SKM-1 treated with dmso at 0.1 percent for 144 hours (cell line): ENCODE data around the gene SGCG.
"Not testable (repeated sequence)": the region's sequence is repeated elsewhere in the genome, so short reads cannot be mapped to it uniquely, and the experiment has no call there.

Experiments used
- DNase-seq: peaks from one replicate; lab custom pipeline; 2025; ENCODE audit not compliant: unreplicated experiment; lab: John Stamatoyannopoulos, UW

SGCG gene

GRCh38 chr13:23205807-23206206 lies 25.0 kb downstream of the SGCG start:
- DNase-seq, result no peak

GRCh38 chr13:23212671-23213070 lies 31.9 kb downstream of the SGCG start:
- DNase-seq, result no peak

- no peak for DNase-seq
Observed at GRCh38 chr13:23231241-23231640, 50.5 kb downstream of the SGCG start.

GRCh38 chr13:23235994-23236393 lies 55.2 kb downstream of the SGCG start:
- no peak for DNase-seq

DNA sequence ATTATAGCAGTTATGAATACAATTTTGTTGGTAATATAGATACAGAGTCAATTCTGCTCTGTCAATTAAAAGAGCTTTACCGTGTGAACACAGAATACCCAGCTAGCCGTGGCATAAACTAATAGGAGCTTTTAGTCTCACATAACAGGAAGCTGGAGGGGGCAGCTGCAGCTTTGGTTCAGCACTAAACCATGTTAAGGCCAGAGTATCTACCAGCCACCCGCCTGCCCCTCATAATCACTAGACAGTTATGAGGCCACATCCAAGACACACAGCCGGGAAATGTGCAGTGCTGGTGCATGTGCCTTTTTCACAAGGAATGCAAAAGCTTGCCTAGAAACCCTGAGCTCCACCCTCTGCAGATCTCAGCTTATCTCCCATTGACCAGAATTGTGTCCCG lies 62.3 kb downstream of the SGCG start:
- no peak for DNase-seq

- not testable (repeated sequence) for DNase-seq
Observed at GRCh38 chr13:23248410-23248809, 67.6 kb downstream of the SGCG start.

GRCh38 chr13:23254506-23254905 lies 73.7 kb downstream of the SGCG start:
- no peak for DNase-seq

DNA sequence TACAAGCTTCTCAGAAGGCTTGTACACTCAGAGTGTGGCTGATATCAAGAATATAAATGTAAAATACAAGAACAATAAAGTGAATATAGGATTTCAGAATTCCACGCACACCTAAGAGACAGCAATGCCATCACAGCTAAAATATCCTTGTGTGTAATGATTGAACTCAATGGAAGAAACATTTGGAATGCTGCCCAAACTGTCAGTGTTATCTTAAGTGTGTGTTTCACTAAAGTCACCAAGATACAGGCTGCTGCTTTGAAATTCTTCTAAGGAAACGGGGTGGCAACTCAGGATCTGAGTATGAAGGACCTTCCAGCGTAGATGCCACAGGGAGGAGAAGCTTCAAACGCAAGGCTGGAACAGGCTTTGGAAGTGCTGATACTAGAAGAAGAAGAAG lies 86.8 kb downstream of the SGCG start:
- DNase-seq, result no peak

DNA sequence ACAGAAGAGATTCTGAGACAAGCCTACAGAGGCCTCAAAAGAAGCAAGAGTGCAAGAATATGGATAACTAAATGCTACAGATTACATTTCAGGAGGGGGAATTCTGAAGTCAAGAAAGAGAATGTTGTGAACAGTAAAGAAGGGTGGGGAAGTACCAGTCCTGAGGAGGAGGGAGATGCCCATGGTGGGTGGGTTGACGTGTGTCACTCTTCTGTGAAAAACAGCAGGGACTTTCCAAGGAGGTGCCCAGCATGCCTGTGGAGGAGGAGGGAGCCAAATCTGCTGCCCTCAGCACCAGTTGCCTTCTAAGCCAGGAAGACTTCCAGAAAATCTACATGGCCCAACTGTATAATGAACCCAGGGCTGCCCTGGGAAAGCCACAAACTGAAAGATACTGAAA lies 87.7 kb downstream of the SGCG start:
- DNase-seq, result no peak

GRCh38 chr13:23271331-23271730 lies 90.6 kb downstream of the SGCG start:
- no peak for DNase-seq

DNA sequence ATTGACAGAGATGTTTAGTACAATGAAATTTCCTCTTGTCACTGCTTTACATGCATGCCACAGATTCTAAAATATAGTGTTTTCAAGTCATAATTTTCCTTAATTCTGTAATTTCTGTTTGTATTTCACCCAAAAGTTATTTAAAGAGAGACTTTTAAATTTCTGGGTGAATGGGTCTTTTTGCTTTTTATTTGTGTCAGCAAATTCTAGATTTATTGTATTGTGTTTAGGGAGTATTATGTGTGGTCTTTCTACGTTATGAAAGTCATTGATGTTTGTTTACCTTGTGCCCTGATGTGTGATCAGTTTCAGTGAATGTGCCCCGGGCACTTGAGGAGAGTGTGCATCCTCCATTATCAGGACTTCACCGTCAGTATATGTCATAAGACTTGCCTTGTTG lies 92.7 kb downstream of the SGCG start:
- no peak for DNase-seq

GRCh38 chr13:23279321-23279720 lies 98.5 kb downstream of the SGCG start:
- DNase-seq, result no peak

DNA sequence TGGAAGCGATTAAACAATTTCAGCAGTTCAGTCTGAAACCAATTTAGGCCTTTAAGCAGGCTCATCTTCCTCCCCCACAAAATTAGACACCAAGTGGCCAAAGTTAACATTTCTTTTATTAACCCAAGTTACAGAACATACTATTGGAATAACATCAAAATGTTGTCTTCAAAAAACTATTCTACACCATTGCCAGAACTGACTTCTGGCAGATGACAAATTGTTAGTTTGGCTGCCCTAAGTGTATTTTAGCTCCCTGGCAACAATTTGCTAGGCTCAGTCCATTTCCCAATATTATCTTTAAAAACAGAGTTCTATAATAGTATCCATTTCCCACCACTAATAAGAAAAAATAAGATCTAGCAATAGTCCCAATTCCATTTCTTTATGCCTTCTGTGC lies 107.8 kb downstream of the SGCG start:
- DNase-seq, result no peak

DNA sequence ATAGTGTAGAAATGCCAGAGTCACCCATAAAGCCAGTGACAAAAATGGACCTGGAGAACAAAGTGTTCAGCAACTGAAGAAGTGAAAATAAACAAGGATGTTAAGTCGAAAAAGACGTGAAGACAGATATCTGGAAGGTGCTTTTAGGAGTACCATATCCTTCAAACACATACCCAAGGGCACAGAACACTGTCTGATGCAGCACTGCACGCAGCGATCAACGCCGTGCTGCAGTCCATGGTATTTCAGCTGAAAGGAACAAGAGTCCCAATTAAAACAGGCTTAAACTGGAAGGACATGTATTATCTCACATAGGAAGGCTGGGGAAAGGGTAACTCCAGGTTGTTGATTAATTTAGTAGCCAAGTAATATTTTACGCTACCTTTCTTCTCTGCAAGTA lies 108.2 kb downstream of the SGCG start:
- no peak for DNase-seq

GRCh38 chr13:23289917-23290357 lies 109.2 kb downstream of the SGCG start:
- DNase-seq, result no peak

GRCh38 chr13:23292586-23292985 lies 111.8 kb downstream of the SGCG start:
- DNase-seq, result no peak

- DNase-seq, result not testable (repeated sequence)
Observed at GRCh38 chr13:23314837-23315236, 134.1 kb downstream of the SGCG start.

DNA sequence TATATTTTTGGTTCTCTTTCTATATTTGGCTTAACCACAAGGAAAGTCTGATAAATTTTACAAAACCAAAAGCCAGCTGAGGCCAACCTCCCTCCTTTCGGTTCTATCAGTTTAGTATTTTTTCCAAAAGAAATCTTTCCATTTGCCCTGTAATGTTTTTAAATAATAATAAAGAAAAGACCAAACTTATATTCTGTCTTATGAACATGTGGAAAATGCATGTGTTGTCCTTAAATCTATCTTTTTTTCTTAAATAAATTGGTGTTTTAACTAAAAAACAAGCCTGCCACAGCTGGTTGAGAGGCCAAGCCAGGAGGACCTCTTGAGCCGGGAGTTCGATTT lies 139.1 kb downstream of the SGCG start:
- DNase-seq, result no peak

- no peak for DNase-seq
Observed at GRCh38 chr13:23320926-23321534, 140.3 kb downstream of the SGCG start.

DNA sequence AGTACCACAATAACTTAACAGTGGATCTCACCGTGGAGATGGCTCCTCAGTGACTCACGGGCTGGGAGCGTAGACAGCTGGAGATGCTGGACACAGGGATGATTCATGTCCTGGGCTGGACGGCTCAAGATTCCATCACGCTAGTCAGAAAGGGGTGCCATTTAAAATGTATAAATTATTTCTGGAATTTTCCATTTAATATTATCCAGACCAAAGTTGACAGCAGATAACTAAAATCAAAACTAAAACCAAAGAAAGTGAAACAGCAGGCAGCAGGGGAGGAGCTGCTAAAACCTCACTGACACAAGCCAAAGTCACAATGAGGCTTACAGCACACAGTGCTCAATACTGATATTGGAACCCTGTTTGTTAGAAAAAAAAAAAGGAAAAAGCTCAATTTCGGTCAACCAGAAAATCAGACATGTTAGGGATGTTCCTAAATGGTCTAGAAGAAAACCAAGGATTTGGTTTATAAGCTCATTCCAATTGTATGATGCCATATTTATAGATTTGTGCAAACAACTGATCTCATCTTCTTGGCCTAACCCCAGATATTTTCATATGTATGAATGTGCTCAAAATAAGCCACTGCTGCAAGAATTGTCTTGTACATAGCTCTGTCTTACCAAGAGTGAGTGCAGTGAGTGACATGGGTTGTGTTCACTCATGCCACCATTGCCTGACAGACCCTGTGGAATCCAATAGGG lies 140.9 kb downstream of the SGCG start:
- no peak for DNase-seq

DNA sequence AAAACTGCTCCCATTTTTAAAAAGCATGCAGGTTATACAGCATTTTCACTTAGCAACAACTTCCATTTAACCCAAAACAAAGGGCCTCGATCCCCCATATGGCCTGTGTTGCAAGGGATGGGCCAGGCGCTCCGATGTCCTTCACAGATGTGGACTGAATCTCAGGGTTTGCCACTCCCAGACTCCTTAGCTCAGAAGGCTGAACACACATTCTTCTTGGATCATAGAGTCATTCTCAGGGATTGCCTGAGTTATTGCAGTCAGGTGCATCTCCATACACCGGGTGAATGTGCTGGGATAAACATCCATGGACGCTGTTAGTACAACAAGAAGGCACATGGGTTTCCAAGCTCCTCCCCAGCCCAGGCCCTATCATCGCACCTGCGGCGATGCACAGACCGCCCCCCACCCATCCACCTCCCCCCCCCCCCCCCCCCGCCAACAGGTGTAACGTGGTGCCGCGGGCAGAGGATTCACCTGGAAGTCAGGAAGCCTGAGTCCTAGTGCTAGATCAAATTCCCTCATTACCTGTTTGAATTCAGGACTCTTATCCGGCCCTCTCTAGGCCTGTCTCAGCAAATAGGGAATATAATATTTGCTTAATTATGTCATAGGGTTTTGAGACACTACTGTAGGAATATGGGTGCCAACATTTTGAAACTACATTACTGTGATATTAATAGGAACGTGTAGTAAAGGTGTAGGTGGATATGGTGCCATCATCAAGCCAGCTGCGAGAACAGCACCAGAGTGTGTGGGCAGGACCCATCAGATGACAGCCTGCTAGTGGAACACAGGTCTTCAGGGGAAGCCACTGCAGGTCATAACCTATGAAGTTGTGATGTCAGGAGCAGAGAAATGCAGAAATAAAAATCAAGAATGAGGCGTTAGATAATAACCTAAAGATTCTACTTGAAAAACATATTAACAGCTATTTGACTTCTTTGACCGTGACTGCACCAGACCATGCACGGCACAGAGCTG lies 141.9 kb downstream of the SGCG start:
- no peak for DNase-seq
